ENCODE measurements around the gene NEIL3.

- TF ChIP-seq POLR2A (IDR thresholded peaks at IDR 0.05; ENCODE audit: low read depth, low read length) = no peak
- TF ChIP-seq POLR2AphosphoS5 (IDR thresholded peaks at IDR 0.05; ENCODE audit: low read depth, low read length) = no peak
- no peak for TF ChIP-seq TAF1 (IDR thresholded peaks at IDR 0.05; ENCODE audit: borderline replicate concordance, low read depth, low read length)
These were observed 98.3 kb downstream of the NEIL3 start for GRCh38 chr4:177408023-177408422.
